IMR-90 (cell line): ENCODE results near the gene RHBDD2. TPM values are rescaled to one million over a fixed set of nuclear protein-coding genes. Genes with fewer than 3 reads are reported as not detected.

Experiments used
- ATAC-seq: fragments of 200-7000 bp; cut with Tn5 transposase; 2 replicates; pipeline ENCODE4 v1.9.1; 2020; ENCODE audit warnings: low read depth, mild to moderate bottlenecking, moderate library complexity
- BruUV-seq: library from RNA; stranded (reverse); fragments of 400-500 nt; replicated peaks from 2 replicates; lab custom pipeline; 2021; lab: Mats Ljungman, UMichigan
- CTCF ChIA-PET: fragments of 300-600 bp; formaldehyde crosslinking; extraction: SDS; loops from one replicate; lab custom pipeline; 2021; ENCODE audit warnings: antibody characterized with exemption; lab: Yijun Ruan, JAX
- POLR2A ChIA-PET: fragments of 300-600 bp; sonication (Branson Sonifier 250); formaldehyde crosslinking; loops from one replicate; lab custom pipeline; 2022; ENCODE audit warnings: antibody characterized with exemption; ENCODE audit not compliant: unreplicated experiment; lab: Charles Lee
- DNase-seq: peaks from one replicate; pipeline ENCODE4 v3.0.0; 2013
- H2AFZ ChIP-seq: replicated peaks from 2 replicates; pipeline ENCODE3; 2013; ENCODE audit warnings: low read length, mild to moderate bottlenecking; ENCODE audit not compliant: poor library complexity
- H2AK5ac ChIP-seq: 2 replicates; pipeline ENCODE4 v1.6.1; 2013; ENCODE audit warnings: low read depth, low read length, inconsistent platforms
- H2AK9ac ChIP-seq: replicated peaks from 2 replicates; pipeline ENCODE3; 2013; ENCODE audit warnings: mild to moderate bottlenecking, low read depth, low read length, moderate library complexity; ENCODE audit not compliant: poor library complexity
- H2BK120ac ChIP-seq: 2 replicates; pipeline ENCODE4 v1.6.1; 2013; ENCODE audit warnings: low read depth, low read length, inconsistent platforms
- H2BK15ac ChIP-seq: 3 replicates; pipeline ENCODE4 v1.6.1; 2013; ENCODE audit warnings: low read depth, low read length, inconsistent platforms
- H2BK20ac ChIP-seq: 2 replicates; pipeline ENCODE4 v1.6.1; 2013; ENCODE audit warnings: low read depth, mild to moderate bottlenecking, inconsistent platforms, low read length, moderate library complexity
- H2BK5ac ChIP-seq: 2 replicates; pipeline ENCODE4 v1.6.1; 2013; ENCODE audit warnings: mild to moderate bottlenecking, low read depth, low read length, inconsistent platforms; ENCODE audit not compliant: poor library complexity, severe bottlenecking
- H3K14ac ChIP-seq: replicated peaks from 2 replicates; pipeline ENCODE4 v1.6.1; 2013; ENCODE audit warnings: low read depth, low read length, inconsistent platforms
- H3K18ac ChIP-seq: 2 replicates; pipeline ENCODE4 v1.6.1; 2013; ENCODE audit warnings: low read depth, low read length, control low read depth
- H3K23ac ChIP-seq: 2 replicates; pipeline ENCODE4 v1.6.1; 2013; ENCODE audit warnings: low read depth, low read length, inconsistent platforms
- H3K27ac ChIP-seq: 2 replicates; pipeline ENCODE4 v1.5.1; 2013; ENCODE audit warnings: mild to moderate bottlenecking, control low read depth, low read length; ENCODE audit not compliant: insufficient read depth
- H3K27me3 ChIP-seq: 2 replicates; pipeline ENCODE4 v1.6.1; 2013; ENCODE audit warnings: low read length; ENCODE audit not compliant: control insufficient read depth, insufficient read depth
- H3K36me3 ChIP-seq: 2 replicates; pipeline ENCODE4 v1.6.1; 2013; ENCODE audit warnings: low read length, mixed read lengths; ENCODE audit not compliant: control insufficient read depth, insufficient read depth
- H3K4ac ChIP-seq: 2 replicates; pipeline ENCODE4 v1.6.1; 2013; ENCODE audit warnings: low read depth, low read length, inconsistent platforms
- H3K4me1 ChIP-seq: 2 replicates; pipeline ENCODE4 v1.6.1; 2013; ENCODE audit warnings: low read length, mixed read lengths; ENCODE audit not compliant: control insufficient read depth, insufficient read depth
- H3K4me2 ChIP-seq: 2 replicates; pipeline ENCODE4 v1.6.1; 2013; ENCODE audit warnings: low read depth, mild to moderate bottlenecking, control low read depth, low read length, moderate library complexity
- H3K4me3 ChIP-seq: 2 replicates; pipeline ENCODE4 v1.5.1; 2013; ENCODE audit warnings: low read depth, mild to moderate bottlenecking, control low read depth, low read length, moderate library complexity; ENCODE audit not compliant: insufficient read depth
- H3K56ac ChIP-seq: 2 replicates; pipeline ENCODE4 v1.6.1; 2013; ENCODE audit warnings: low read length, inconsistent platforms; ENCODE audit not compliant: insufficient read depth; ENCODE audit errors: extremely low read depth
- H3K79me1 ChIP-seq, 2 experiments: 2 replicates each; pipeline ENCODE4 v1.6.1; 2013; ENCODE audit warnings: low read length in 2 of 2, inconsistent platforms in 1 of 2, low read depth in 1 of 2
- H3K9ac ChIP-seq: 2 replicates; pipeline ENCODE4 v1.6.1; 2013; ENCODE audit warnings: low read depth, low read length, control low read depth
- H3K9me1 ChIP-seq: 2 replicates; pipeline ENCODE4 v1.6.1; 2013; ENCODE audit warnings: low read length, inconsistent platforms; ENCODE audit not compliant: insufficient read depth
- H3K9me3 ChIP-seq: 2 replicates; pipeline ENCODE4 v1.6.1; 2013; ENCODE audit warnings: low read length; ENCODE audit not compliant: control insufficient read depth, insufficient read depth
- H4K20me1 ChIP-seq: 2 replicates; pipeline ENCODE4 v1.6.1; 2013; ENCODE audit warnings: low read length, inconsistent platforms; ENCODE audit not compliant: insufficient read depth
- H4K5ac ChIP-seq: 2 replicates; pipeline ENCODE4 v1.6.1; 2013; ENCODE audit warnings: mild to moderate bottlenecking, low read depth, low read length, control low read depth
- H4K8ac ChIP-seq, 2 experiments: 2 replicates each; pipeline ENCODE4 v1.6.1; 2013; ENCODE audit warnings: low read depth in 2 of 2, low read length in 2 of 2, control low read depth in 1 of 2, inconsistent platforms in 1 of 2
- H4K91ac ChIP-seq: 2 replicates; pipeline ENCODE4 v1.6.1; 2013; ENCODE audit warnings: low read depth, low read length, inconsistent platforms; ENCODE audit not compliant: insufficient read depth
- BHLHE40 ChIP-seq: fragments of 150-350 bp; IDR thresholded peaks from 2 replicates; pipeline ENCODE4 v1.6.1; 2016; ENCODE audit warnings: mild to moderate bottlenecking, low read depth, low read length
- CEBPB ChIP-seq: IDR thresholded peaks from 2 replicates; pipeline ENCODE4 v1.6.1; 2012; ENCODE audit warnings: low read depth, low read length, improper control_type of control experiment
- CHD1 ChIP-seq: IDR thresholded peaks from 2 replicates; pipeline ENCODE4 v1.6.1; 2012; ENCODE audit warnings: low read depth, low read length, improper control_type of control experiment
- FOS ChIP-seq: fragments of 150-350 bp; IDR thresholded peaks from 2 replicates; pipeline ENCODE4 v1.6.1; 2016; ENCODE audit warnings: low read depth, low read length
- MAFK ChIP-seq: IDR thresholded peaks from 2 replicates; pipeline ENCODE4 v1.6.1; 2012; ENCODE audit warnings: low read depth, low read length, improper control_type of control experiment
- MAZ ChIP-seq: IDR thresholded peaks from 2 replicates; pipeline ENCODE4 v1.6.1; 2012; ENCODE audit warnings: low read depth, mild to moderate bottlenecking, low read length, improper control_type of control experiment, moderate library complexity, borderline replicate concordance
- MXI1 ChIP-seq: IDR thresholded peaks from 2 replicates; pipeline ENCODE4 v1.6.1; 2012; ENCODE audit warnings: low read depth, mild to moderate bottlenecking, low read length, moderate library complexity, borderline replicate concordance
- NFE2L2 ChIP-seq: fragments of 150-350 bp; IDR thresholded peaks from 2 replicates; pipeline ENCODE4 v1.6.1; 2016; ENCODE audit warnings: low read depth, mild to moderate bottlenecking, low read length
- POLR2A ChIP-seq: IDR thresholded peaks from 2 replicates; pipeline ENCODE4 v1.6.1; 2012; ENCODE audit warnings: mild to moderate bottlenecking, low read depth, low read length
- RAD21 ChIP-seq: IDR thresholded peaks from 2 replicates; pipeline ENCODE4 v1.6.1; 2012; ENCODE audit warnings: low read length, improper control_type of control experiment
- RCOR1 ChIP-seq: IDR thresholded peaks from 2 replicates; pipeline ENCODE4 v1.6.1; 2012; ENCODE audit warnings: mild to moderate bottlenecking, low read length, improper control_type of control experiment; ENCODE audit not compliant: insufficient replicate concordance
- RFX5 ChIP-seq: IDR thresholded peaks from 2 replicates; pipeline ENCODE4 v1.8.0; 2012; ENCODE audit warnings: low read depth, mild to moderate bottlenecking, low read length, moderate library complexity
- SMC3 ChIP-seq: fragments of 150-350 bp; IDR thresholded peaks from 2 replicates; pipeline ENCODE4 v1.6.1; 2016; ENCODE audit warnings: low read depth, mild to moderate bottlenecking, antibody characterized with exemption, low read length, moderate library complexity
- WGBS, 2 experiments: methylation state at CpG; one replicate each; pipeline versions ENCODE4 v1.1.5 to v1.1.7; 2013; ENCODE audit warnings: missing lambda C conversion rate in 2 of 2; ENCODE audit not compliant: insufficient read length in 1 of 2; ENCODE audit errors: extremely low coverage in 2 of 2; 5-methylcytosine and 5-hydroxymethylcytosine counted together
- dilution Hi-C: fragments of 300-500 bp; cut with HindIII; formaldehyde crosslinking; loops from one replicate; pipeline ENCODE4 v1.14.3; 2018; ENCODE audit warnings: low sequenced_read_pairs; ENCODE audit not compliant: unreplicated experiment
- in situ Hi-C: fragments of 300-500 bp; cut with MboI; formaldehyde crosslinking; loops from 3 replicates; pipeline ENCODE4 v1.14.3; 2019; ENCODE audit warnings: low sequenced_read_pairs, inconsistent platforms, mixed read lengths
- intact Hi-C: fragments of 100-400 bp; cut with micrococcal nuclease; formaldehyde crosslinking; loops from 2 replicates; pipeline ENCODE4 v1.10.0; 2022
- polyA plus RNA-seq, 3 experiments: library from polyadenylated mRNA; depleted of rRNA; stranded (reverse); fragments of >200 nt; gene quantifications; 2 replicates each; pipeline ENCODE4 v1.2.3, GENCODE V29; 2012; ENCODE audit warnings: low replicate concordance in 1 of 3
- total RNA-seq: library from RNA; depleted of rRNA; stranded (reverse); fragments of >200 nt; gene quantifications from 2 replicates; pipeline ENCODE4 v1.2.3, GENCODE V29; 2012
- TF ChIP-seq, protein P1 (sequence below): conservative IDR thresholded peaks from 2 replicates; pipeline ENCODE4 v1.5.1; 2012; ENCODE audit warnings: mild to moderate bottlenecking, low read depth, low read length, improper control_type of control experiment
- TF ChIP-seq, protein P2 (sequence below): fragments of 150-350 bp; IDR thresholded peaks from 2 replicates; pipeline ENCODE4 v1.6.1; 2017; ENCODE audit warnings: mild to moderate bottlenecking, antibody characterized with exemption, low read length, low read depth

RHBDD2 gene
- total and polyA plus RNA-seq, 2 of the 4 experiments (the other 2 are of a cell fraction) = 9.7 to 42.4 TPM

DNA sequence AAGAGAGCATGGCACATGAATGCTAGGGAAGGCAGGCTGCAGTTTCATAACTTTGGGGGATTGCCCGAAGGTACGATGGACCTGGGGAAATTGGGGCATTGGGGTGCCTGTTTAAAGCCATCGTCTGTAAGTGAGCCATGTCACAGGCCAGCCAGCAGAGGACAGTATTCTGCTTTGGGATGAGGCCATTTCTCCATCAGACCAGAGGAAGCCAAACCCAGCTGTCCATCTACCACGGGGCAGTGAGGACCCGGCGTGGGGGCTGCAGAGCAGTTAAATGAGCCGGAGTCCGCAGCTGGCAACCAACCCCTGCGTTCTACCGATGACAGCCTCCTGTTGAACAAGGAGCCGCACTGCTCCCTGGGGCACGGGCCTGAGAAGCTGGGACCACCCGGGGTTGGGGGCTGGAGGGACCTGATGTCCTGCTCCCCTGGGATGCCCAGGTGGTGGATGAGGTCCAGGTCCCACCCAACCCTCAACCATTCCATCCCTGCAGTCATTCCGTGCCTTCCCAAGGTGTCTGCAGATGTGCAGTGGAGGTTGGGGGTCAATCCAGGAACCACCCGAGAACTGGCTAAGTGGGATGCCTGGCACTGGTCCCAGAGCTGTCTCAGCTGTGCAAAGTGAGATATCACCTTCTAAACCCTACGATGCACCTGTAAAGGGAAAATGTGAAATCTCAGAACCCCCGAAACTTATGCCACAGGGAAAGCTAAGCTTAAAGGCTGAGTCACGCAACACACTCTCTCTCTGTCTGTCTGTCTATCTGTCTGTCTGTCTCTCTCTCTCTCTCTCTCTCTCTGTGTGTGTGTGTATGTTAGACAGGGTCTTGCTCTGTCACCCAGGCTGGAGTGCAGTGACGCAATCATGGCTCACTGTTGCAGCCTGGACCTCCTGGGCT is 12.1 kb upstream of the RHBDD2 start:
- Histone ChIP-seq H2BK120ac (no peak overlapping the region; the same call in 1 of the 2 replicates), H3K56ac (no peak overlapping the region), H2AFZ (peak overlapping the region; percentile 38), H3K14ac (0 out of 2 replicates have a peak overlapping the region, but pooled peaks have one; percentile 8), H2AK5ac (peak overlapping the region; percentile 82; the same call in 1 of the 2 replicates), H3K4me2 (no peak overlapping the region), H2BK5ac (no peak overlapping the region), H3K79me1 (no peaks in the 10 kb centered on the region), H2BK20ac (no peak overlapping the region), H3K27me3 (no peaks in the 10 kb centered on the region), H4K91ac (no peak overlapping the region), H3K9me1 (no peaks in the 10 kb centered on the region), H4K5ac (no peak overlapping the region), H3K4me3 (no peak overlapping the region), H3K18ac (no peak overlapping the region), H3K4ac (peak overlapping the region; percentile 38; the same call in 1 of the 2 replicates), H4K8ac (peak overlapping the region in 1 of 2 experiments; percentile 10; a peak in 1 of 4 replicates), H3K36me3 (no peaks in the 10 kb centered on the region), H3K9ac (no peak overlapping the region), H2BK15ac (0 out of 3 replicates have a peak overlapping the region, but pooled peaks have one; percentile 66), H2AK9ac (peak overlapping the region; percentile 69), H3K9me3 (no peaks in the 10 kb centered on the region), H3K27ac (no peak overlapping the region), H4K20me1 (no peaks in the 10 kb centered on the region), H3K23ac (0 out of 2 replicates have a peak overlapping the region, but pooled peaks have one; percentile 39), H3K4me1 (peaks cover 10% of the 10 kb centered on the region)
- ChIA-PET POLR2A (interaction anchor here (0.6 kb wide), 1 partner anchor 145 kb away, joined by 3 read pairs; no protein-coding TSS in a partner anchor), CTCF (interaction anchor here (0.6 to 1.2 kb wide), 6 partner anchors 10 to 261 kb away, joined by 3 to 13 read pairs (median 6); no protein-coding TSS in a partner anchor)
- DNase-seq (peak; percentile 65), ATAC-seq (peak; percentile 91)
- no TSS peak for BruUV-seq
- dilution Hi-C loops = no loop called here
- in situ Hi-C loops = loop anchor here (5.0 to 25.0 kb wide), 2 partner anchors 151 to 271 kb away; no protein-coding TSS in a partner anchor
- 35% methylated on average over 4 of the region's 19 CpGs; no CpG with 5 or more reads in 1 of the 2 experiments for WGBS, 2 experiments
- intact Hi-C loops = loop anchor here (1.0 to 2.0 kb wide), 2 partner anchors 48 to 154 kb away; partner anchors contain the start of gene POR
- TF ChIP-seq NFE2L2 = no peak
- TF ChIP-seq RFX5 = no peak
- no peak for TF ChIP-seq MXI1
- peak; percentile 94 for TF ChIP-seq CEBPB
- TF ChIP-seq, protein P1, sequence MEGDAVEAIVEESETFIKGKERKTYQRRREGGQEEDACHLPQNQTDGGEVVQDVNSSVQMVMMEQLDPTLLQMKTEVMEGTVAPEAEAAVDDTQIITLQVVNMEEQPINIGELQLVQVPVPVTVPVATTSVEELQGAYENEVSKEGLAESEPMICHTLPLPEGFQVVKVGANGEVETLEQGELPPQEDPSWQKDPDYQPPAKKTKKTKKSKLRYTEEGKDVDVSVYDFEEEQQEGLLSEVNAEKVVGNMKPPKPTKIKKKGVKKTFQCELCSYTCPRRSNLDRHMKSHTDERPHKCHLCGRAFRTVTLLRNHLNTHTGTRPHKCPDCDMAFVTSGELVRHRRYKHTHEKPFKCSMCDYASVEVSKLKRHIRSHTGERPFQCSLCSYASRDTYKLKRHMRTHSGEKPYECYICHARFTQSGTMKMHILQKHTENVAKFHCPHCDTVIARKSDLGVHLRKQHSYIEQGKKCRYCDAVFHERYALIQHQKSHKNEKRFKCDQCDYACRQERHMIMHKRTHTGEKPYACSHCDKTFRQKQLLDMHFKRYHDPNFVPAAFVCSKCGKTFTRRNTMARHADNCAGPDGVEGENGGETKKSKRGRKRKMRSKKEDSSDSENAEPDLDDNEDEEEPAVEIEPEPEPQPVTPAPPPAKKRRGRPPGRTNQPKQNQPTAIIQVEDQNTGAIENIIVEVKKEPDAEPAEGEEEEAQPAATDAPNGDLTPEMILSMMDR = peak; percentile 92
- TF ChIP-seq RAD21 = peak; percentile 91
- TF ChIP-seq POLR2A = no peak
- no peak for TF ChIP-seq RCOR1
- no peak for TF ChIP-seq BHLHE40
- TF ChIP-seq CHD1 = no peak
- no peak for TF ChIP-seq MAZ
- TF ChIP-seq, protein P2, sequence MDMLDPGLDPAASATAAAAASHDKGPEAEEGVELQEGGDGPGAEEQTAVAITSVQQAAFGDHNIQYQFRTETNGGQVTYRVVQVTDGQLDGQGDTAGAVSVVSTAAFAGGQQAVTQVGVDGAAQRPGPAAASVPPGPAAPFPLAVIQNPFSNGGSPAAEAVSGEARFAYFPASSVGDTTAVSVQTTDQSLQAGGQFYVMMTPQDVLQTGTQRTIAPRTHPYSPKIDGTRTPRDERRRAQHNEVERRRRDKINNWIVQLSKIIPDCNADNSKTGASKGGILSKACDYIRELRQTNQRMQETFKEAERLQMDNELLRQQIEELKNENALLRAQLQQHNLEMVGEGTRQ = no peak
- peak; percentile 91 for TF ChIP-seq SMC3
- TF ChIP-seq MAFK = no peak
- TF ChIP-seq FOS = 0 out of 2 replicates have a peak, but pooled peaks have one; percentile 11
